ENCODE results near the gene ABCC3. TPM values are rescaled to one million over a fixed set of nuclear protein-coding genes. Genes with fewer than 3 reads are reported as not detected.

The ABCC3 gene
- total and polyA plus RNA-seq, 2 of the 8 experiments (the other 6 are each of a cell fraction or from before 2014, with no cell fraction given), result 0.35 to 0.37 TPM

GRCh38 chr17:50629902-50630301 is 4.8 kb upstream of the ABCC3 start:
- Histone ChIP-seq H3K4me2 (ENCODE audit: insufficient read depth in 1 of 2, low read depth in 2 of 2, low read length in 2 of 2) (no peak overlapping the region), H4K8ac (ENCODE audit: extremely low read depth, insufficient read depth, low read length) (no peak overlapping the region), H3K79me2 (ENCODE audit: control insufficient read depth in 1 of 2, insufficient read depth in 2 of 2, low read length in 2 of 2) (no peaks in the 10 kb centered on the region), H3K9ac (replicated peaks in 1 of 4; ENCODE audit: extremely low read depth in 1 of 4, low read depth in 3 of 4, low read length in 3 of 4) (no peak overlapping the region), H4K5ac (ENCODE audit: insufficient read length, low read depth, low read length) (no peak overlapping the region), H2AFZ (ENCODE audit: low read length) (no peak overlapping the region), H3K56ac (replicated peaks; ENCODE audit: insufficient read length, low read depth, low read length) (no peak overlapping the region), H3K4me1 (replicated peaks in 1 of 4; ENCODE audit: control insufficient read depth in 3 of 4, insufficient read depth in 4 of 4, low read length in 3 of 4) (peaks cover 0 to 22% (median 8%) of the 10 kb centered on the region in 4 experiments; a peak in 6 of 7 replicates), H3K4me3 (ENCODE audit: extremely low read depth in 1 of 4, insufficient read depth in 2 of 4, low read depth in 3 of 4, low read length in 4 of 4) (no peak overlapping the region), H2BK5ac (ENCODE audit: low read depth, low read length) (no peak overlapping the region), H2BK120ac (replicated peaks; ENCODE audit: low read depth, low read length) (no peak overlapping the region), H3K36me3 (ENCODE audit: control insufficient read depth in 2 of 4, insufficient read depth in 4 of 4, low read length in 3 of 4) (no peaks in the 10 kb centered on the region), H3K23ac (ENCODE audit: insufficient read length) (no peak overlapping the region), H2AK5ac (ENCODE audit: low read depth, low read length) (no peak overlapping the region), H3K79me1 (ENCODE audit: low read depth, low read length) (no peaks in the 10 kb centered on the region), H2BK15ac (ENCODE audit: low read length) (no peak overlapping the region), H2BK12ac (ENCODE audit: low read depth, low read length) (no peak overlapping the region), H3K23me2 (ENCODE audit: low read depth, low read length) (no peaks in the 10 kb centered on the region; the same call in 1 of the 2 replicates), H3K4ac (replicated peaks; ENCODE audit: insufficient read length, low read depth, low read length) (no peak overlapping the region), H3K9me3 (ENCODE audit: insufficient read depth in 2 of 2, low read depth in 1 of 2, low read length in 1 of 2) (no peaks in the 10 kb centered on the region), H3K27ac (ENCODE audit: low read depth, low read length) (no peak overlapping the region), H4K20me1 (replicated peaks in 1 of 2; ENCODE audit: control insufficient read depth in 1 of 2, insufficient read depth in 2 of 2, low read length in 2 of 2) (no peaks in the 10 kb centered on the region), H3K27me3 (replicated peaks in 1 of 4; ENCODE audit: control insufficient read depth in 3 of 4, extremely low read depth in 1 of 4, insufficient read depth in 3 of 4, low read length in 3 of 4) (peaks cover 13 to 25% (median 21%) of the 10 kb centered on the region in 4 experiments), H2BK20ac (ENCODE audit: low read length) (no peak overlapping the region), H3K14ac (ENCODE audit: insufficient read length) (no peak overlapping the region), H3K18ac (ENCODE audit: extremely low read depth, low read length) (no peak overlapping the region), H4K91ac (replicated peaks; ENCODE audit: insufficient read length, low read length) (no peak overlapping the region)
- 89% methylated on average over 6 of the region's 6 CpGs; no CpG with 5 or more reads in 1 of the 2 experiments for WGBS, 2 experiments (ENCODE audit: extremely low coverage in 1 of 2, insufficient coverage in 1 of 2, insufficient read length in 1 of 2, insufficient replicate concordance in 2 of 2, low coverage in 1 of 2, low lambda C conversion rate in 2 of 2, missing lambda C conversion rate in 1 of 2)
- CTCF ChIA-PET (ENCODE audit: partially characterized antibody), result interaction anchor here (0.6 to 17.1 kb wide), 34 partner anchors 5 to 156 kb away, joined by 3 to 404 read pairs (median 11); partner anchors contain the start of genes EPN3 and SPATA20
- FAIRE-seq, result no peak
- no peak for DNase-seq (ENCODE audit: low read depth in 1 of 2, low spot score in 2 of 2)
- POLR2A ChIA-PET (ENCODE audit: partially characterized antibody), result interaction anchor here (0.7 to 1.6 kb wide), 4 partner anchors 10 to 203 kb away, joined by 3 to 7 read pairs (median 3); no protein-coding TSS in a partner anchor
- TF ChIP-seq POLR2A (IDR thresholded peaks at IDR 0.05; ENCODE audit: control extremely low read depth in 1 of 2, low read depth in 2 of 2, low read length in 2 of 2) (no peak), SUZ12 (IDR thresholded peaks at IDR 0.05; ENCODE audit: low read length) (no peak), TCF12 (IDR thresholded peaks at IDR 0.05; ENCODE audit: low read depth, low read length) (no peak), MAFK (IDR thresholded peaks at IDR 0.05; ENCODE audit: low read depth, low read length) (no peak), RNF2 (IDR thresholded peaks at IDR 0.05; ENCODE audit: borderline replicate concordance, low read depth, low read length, missing control alignments, poor library complexity, severe bottlenecking) (no peak), EGR1 (IDR thresholded peaks at IDR 0.05; ENCODE audit: borderline replicate concordance, low read depth, low read length) (no peak), SAP30 (IDR thresholded peaks at IDR 0.05; ENCODE audit: insufficient read depth, insufficient replicate concordance, low read length) (no peak), HDAC6 (IDR thresholded peaks at IDR 0.05; ENCODE audit: low read depth, low read length) (no peak), ATF2 (IDR thresholded peaks at IDR 0.05; ENCODE audit: low read length) (no peak), HDAC2 (IDR thresholded peaks at IDR 0.05; ENCODE audit: borderline replicate concordance in 1 of 2, low read depth in 2 of 2, low read length in 2 of 2) (no peak), SIN3A (conservative IDR thresholded peaks at IDR 0.05 in 1 of 2, IDR thresholded peaks at IDR 0.05 in 1 of 2; ENCODE audit: low read depth in 1 of 2, low read length in 2 of 2) (no peak)

All from H1 (cell line).